T-helper 2 cell (primary cell): ENCODE measurements around the gene DDX54.
"Not testable (repeated sequence)": the region's sequence is repeated elsewhere in the genome, so short reads cannot be mapped to it uniquely, and the experiment has no call there.

Experiments used
- DNase-seq, 5 experiments: peaks; one replicate each; pipeline versions ENCODE4 v3.0.0 to v3.0.0-alpha.2; 2012 to 2022

DDX54 gene

DNA sequence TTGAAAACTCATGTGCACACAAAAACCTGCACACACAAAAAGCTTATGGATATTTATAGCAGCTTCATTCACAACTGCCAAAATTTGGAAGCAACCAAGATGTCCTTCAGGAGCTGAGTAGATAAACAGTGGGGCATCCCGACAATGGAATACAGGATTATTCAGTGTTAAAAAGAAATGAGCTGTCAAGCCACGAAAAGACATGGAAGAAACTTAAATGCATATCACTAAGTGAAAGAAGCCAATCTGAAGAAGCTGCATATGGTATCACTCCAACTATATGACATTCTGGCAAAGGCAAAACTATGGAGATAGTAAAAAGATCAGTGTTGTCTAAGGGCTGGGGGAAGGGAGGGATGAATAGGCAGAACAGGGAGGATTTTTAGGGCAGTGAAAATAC is 30.7 kb upstream of the DDX54 start:
- DNase-seq = no peak

DNA sequence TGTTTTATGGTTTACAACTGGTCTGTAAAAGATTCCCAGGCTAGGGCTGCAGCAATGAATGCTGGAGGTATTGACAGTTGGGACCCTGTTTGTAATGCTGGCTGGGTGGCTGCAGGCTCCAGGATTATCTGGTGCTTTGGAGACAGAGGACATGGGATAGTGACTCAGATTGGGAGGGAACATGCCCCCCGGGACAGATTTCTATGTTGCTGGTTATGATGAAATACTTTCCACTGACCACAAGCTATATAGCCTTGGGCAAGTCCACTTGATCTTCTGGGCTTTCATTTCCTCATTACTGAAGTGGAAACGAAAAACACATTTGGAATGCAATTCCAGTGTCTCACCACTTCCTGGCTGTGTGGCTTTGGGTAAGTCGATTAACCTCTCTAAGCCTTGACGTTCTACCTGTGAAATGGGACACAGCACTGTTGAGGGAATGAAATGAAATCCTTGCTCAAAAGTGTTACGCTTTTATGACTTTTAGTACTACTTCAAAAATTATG is 29.7 kb upstream of the DDX54 start:
- DNase-seq = peak in 1 of 5 experiments; percentile 51

DNA sequence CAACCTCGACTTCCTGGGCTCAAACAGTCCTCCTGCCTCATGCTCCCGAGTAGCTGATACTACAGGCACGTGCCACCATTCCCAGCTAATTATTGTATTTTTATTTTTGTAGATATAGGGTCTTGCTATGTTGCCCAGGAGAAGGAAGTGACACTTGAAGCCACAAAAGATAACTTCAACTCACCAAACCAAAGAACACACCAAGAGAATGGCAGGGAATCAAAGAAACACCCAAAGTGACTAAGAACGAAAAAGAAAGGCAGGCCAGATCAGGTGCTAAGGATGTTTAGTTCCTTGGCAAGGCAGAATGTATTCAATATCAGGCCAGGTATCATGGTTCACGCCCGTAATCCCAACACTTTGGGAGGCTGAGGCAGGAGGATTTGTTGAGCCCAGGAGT is 25.9 kb upstream of the DDX54 start:
- DNase-seq = peak in 1 of 5 experiments; percentile 75

DNA sequence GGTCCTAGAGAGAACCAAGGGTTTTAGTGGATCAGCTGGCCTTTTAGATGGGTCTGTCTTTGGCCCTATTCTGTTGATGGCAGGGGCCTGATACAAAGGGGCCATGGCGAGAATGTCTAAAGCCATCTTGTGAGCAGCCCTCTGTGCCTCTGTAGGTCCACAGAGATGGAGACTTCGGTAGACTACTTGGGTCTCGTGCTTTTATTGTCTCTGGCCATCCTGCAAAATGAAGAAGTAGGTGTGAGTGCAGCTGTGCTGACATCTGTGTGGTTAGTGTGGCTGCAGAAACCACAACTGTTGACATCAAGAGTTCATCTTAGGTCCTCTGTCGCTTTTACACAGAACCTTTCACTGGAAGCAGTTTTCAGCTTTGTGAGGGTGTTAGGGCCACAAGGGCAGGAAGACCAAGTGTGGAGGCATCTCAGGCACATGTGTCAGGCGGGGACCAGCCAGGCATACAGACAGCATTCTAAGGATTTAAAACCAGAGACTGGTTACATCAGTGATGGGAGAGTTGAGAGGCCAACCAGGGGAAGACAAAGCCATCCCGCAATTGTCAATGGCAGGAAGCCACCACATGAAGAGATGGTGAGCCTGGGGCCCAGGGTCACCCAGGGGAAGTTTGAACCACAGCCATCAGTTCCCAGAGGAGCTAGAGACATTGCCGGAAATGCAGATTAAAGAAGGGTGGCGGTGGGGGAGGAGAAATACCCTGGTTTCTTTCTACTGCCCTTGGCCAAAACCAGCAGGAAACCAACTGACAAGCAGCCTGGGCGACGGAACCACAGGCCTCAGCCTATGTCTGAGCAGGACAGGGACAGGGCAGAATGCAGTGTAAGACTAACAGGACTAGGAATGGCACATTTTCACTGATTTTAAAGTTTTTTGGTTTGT is 23.0 kb upstream of the DDX54 start:
- DNase-seq = peak in 3 of 5 experiments; percentile 31 to 96 (median 83)

DNA sequence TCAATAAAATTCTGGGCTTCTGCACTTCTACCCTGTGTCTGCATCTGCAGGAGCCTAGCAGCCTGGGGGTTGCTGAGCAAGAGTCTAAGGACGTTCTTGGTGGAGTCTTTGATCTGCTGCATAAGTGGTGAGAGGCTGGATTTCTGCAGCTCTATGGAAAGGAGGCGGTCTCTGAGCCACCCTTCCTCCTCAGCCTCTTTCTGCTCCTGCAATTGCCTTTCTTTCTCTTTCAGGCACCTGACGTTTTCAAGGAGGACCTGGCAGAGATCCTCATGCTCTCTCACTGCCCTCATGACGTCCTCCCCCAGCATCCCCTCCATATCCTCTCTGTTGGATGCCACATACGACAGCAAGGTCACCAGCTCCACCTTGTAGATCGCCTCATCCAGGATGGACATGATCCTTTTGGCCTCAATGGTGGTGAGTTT is 22.3 kb upstream of the DDX54 start:
- peak in 1 of 5 experiments; percentile 62 for DNase-seq

DNA sequence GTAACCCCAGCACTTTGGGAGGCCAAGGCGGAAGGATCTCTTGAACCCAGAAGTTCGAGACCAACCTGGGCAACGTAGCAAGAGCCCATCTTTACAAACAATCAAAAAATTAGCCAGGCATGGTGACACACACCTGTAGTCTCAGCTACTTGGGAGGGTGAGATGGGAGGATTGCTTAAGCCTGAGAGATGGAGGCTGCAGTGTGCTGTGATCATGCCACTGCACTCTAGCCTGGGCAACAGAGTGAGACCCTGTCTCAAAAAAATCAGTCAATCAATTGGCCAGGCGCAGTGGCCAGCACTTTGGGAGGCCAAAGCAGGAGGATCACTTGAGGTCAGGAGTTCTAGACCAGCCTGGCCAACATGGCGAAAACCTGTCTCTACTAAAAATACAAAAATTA is 21.5 kb upstream of the DDX54 start:
- DNase-seq = not testable (repeated sequence)

DNA sequence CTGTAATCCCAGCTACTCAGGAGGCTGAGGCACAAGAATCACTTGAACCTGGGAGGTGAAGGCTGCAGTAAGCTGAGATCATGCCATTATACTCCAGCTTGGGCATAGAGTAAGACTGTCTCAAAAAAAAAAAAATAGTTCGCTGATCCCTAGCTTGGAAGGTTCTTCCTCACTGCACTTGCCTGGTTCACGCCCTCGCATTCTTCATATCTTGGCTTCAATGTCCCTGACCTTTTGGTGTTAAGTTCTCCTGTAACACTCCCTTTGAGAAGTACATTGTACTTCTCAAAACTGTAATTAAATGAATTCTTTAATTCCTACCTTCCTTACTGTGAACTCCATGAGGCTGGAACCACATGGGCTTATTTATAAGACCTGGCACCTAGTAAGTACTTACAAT is 19.5 kb upstream of the DDX54 start:
- no peak for DNase-seq

DNA sequence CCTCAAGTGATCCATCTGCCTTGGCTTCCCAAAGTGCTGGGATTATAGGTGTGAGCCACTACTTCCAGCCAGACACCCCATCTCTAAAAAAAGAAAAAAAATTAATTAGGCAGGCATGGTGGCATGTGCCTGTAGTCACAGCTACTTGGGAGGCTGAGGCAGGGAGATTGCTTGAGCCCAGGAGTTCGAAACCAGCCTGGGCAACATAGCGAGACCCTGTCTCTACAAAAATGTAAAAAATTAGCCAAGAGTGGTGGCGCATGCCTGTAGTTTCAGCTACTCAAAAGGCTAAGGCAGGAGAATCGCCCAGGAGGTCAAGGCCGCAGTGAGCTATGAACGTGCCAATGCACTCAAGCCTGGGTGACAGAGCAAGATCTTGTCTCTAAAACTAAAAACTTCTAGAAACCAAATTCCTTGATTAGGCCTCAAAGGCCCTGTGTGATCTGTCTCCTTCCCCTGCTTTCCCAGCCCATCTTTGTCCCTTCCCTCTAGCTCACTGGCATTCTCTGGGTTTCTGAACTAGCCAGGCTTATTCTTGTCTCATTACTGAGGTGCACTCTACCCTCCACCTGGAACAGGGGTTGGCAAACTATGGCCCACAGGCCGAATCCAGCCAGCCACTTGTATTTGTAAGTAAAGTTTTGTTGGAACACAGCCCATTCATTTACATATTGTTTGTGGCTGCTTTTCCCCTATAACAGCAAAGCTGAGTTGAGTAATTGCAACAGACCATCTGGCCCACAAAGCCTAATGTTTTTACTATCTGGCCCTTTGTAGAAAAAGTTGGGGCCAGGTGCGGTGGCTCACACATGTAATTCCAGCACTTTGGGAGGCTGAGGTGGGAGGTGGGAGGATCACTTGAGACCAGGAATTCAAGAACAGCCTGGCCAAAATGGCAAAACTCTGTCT is 18.8 kb upstream of the DDX54 start:
- DNase-seq = no peak

DNA sequence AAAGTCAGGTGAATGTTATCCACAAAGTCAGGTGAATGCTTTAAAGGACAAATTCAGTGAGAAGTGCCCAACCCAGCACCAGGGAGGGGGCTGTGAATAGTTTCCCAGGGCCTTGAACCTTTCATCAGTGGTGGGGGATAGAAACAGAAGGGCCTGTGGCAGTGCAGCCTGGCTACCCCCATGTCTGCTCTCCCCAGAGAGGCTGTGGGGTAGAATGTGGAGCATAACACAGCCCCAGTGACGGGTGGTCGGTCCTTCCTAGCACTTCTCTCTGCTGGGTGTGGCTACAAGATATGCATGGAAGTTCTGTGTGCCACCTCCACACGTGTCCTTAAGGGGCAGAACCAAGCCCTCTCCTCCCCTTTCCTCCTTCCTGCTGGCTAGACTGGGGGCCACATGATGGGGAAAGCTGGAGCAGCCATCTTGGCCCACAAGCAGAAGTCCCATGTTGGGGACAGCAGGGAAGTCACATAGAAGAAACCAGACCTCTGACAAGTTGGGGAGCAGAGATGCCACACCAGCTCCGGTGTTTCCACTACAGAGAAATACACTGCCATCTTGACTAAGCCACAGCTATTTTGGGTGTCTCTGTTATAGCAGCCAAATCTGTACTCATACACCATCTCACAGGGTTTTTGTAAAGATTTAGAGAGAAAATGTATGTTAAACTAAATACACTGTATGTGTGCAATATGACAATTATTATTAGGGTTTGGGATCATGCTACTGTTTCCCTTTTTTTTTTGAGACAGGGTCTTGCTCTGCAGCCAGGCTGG is 17.2 kb upstream of the DDX54 start:
- DNase-seq = no peak

DNA sequence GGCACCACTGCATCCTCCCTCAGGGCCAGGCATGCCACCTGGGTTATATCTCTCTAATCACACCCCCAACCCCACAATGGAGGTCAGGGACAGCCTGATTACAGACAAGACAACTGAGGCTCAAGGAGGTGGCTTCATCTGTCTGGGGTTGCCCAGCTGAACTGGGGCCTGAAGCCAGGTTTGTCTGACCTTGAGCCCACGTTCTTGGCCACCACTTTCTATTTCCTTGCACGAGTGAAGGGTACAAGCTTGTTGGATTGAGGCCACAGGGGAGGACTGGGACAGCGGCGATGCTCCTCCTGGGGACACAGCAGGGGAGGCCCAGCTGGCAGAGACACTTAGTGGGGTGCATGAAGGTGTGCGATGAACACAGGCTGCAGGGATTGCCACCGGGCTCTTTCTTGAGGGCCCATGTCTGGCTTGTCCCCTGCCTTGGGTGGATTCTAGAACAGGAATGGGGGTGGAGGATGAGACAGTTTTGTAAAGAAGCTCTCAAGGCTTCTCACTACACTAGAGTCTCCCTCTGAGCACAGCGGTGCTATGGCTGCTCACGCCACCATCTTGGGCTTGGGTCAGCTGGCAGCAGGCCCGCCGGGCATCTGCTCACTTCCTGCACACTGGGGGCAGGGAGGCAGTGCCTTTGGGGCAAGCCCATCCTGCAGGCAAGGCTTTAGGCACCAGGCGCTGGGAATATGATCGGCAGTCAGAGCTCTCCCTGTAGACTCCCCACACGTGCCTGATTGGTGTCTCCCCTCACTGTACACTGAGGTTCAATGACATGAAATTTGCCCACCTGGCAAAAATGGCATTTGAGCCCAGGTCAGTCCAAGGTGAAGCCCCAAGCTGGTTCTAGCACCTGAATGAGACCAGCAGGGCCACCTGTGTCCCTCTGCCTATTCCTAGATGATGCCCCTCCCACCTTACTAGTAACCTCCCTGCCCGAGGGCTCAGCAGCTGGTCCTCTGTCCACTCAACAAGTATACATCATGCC is 16.2 kb upstream of the DDX54 start:
- no peak for DNase-seq

DNA sequence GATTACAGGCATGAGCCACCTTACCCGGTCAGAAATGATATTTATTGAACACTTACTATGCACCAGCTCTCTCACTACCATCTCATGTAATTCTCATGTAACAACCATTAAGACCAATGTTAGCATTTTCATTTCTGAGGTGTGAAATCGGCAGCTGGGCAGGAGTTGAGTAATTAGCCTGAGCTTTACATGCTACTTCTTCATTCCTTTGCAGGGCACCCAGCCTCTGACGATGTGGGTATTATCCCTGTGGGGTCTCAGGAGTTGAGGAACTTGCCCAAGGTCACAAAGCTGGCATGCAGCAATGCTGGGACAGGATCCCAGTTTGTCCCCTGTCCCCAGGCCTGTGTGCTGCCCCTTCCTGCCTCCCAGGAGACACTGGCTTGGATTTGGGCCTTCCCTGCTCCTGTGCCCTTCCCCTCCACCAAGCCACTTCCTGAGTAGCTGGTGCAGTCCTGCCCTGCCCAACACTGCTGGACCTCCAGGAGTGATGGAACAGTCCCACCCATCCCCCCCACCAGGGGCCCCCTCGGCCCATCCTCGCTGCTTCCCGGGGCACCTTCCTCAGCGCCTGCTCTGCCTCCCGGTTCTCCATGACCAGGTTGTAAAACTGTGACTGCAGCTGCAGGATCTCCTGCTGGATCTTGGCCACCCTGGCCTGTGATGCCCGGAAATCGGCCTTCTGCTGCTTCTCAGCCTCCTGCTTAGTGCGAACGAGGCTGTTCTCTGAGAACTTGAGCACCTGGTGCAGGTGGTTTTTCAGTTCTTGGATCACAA is 14.9 kb upstream of the DDX54 start:
- DNase-seq = no peak

DNA sequence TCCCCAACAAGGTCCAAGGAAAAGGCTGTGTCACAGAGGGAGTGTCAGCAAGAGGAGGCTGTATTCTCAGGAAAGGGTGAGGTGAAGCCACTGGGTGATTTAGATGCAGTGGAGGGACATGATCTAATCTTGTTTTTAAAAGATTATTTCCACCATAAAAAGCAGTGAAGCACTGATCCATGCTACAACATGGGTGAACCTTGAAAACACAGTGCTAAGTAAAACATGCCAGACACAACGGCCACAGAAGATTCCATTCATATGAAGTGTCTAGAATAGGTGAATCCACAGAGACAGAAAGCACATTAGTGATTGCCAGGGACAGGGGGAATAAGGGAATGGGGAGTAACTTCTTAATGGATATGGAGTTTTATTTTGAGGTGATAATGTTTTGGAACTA is 13.0 kb upstream of the DDX54 start:
- no peak for DNase-seq

DNA sequence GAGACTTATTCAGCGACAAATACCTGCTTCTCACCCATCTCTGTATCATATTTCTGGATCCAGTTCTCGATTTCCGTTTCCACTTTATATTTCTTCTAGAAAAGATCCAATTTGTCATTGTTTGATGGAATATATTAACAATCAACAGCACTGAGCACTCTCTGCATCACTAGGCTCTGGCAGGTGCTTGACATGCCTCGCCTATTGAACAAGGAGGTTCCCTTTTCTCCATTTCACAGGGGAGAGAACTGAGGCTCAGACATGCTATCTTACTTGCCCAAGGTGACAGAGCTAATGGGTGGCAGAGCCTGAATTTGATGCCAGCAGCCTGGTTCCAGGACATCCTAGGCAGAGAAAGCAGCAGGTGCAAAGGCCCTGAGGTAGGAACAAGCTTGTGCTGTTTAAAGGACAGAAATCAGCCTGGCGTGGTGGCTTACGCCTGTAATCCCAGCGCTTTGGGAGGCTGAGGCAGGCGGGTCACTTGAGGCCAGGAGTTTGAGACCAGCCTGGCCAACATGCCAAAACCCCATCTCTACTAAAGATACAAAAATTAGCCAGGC is 12.3 kb upstream of the DDX54 start:
- no peak for DNase-seq

DNA sequence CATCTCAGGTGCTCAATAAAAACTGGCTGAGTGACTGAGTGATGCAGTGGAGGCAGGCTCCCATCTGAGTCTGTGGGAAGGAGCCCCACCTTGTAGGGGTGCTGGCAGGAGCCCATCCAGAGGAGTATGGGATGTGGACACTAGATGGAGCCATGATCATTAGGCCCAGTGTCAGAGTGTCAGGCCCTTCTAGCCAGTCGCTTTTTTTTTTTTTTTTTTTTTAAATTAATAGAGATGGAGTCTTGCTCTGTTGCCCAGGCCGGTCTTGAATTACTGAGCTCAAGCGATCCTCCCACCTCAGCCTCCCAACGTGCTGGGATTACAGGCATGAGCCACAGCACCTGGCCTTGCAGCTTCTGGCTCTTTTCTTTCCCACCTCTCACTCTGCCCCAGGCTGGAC is 11.7 kb upstream of the DDX54 start:
- peak in 3 of 5 experiments; percentile 33 to 80 (median 46) for DNase-seq

DNA sequence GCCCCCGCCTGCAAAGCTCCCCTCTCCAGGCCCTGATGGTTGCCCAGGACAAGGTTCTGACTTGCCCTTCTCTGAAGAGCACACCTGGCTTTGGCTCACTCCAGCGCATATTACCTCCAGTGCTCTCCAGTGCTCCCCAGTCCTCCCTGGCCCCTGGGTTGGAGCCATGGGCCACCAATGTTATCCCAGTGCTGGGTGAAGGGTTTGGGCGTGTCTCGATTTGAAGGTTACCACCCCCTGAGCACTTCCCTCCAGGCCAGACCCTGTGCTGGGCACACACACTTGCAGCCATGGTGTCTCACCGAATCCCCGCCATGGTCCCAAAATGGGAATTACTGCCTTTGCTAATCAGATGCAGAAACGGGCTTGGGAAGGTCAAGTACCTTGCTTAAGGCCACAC is 11.3 kb upstream of the DDX54 start:
- DNase-seq = no peak

DNA sequence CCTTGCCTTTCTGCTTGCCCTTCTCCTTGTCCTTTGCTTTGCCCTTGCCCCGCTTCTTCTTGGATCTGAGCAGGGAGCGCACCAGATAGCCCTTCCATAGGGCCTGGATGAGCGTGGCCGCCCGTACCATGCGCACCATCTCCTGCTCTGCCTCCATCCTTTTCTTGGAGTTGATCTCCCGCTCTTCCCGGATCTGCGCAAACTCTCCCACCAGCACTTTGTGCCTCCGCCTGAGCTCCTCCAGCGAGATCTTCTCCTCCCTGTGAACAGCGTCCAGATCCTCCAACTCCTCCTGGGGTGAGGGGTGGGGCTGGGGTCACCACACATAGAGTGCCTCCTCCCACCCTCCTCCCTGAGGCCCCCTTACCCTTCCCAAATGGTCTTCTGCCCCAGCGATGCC is 10.3 kb upstream of the DDX54 start:
- no peak for DNase-seq

DNA sequence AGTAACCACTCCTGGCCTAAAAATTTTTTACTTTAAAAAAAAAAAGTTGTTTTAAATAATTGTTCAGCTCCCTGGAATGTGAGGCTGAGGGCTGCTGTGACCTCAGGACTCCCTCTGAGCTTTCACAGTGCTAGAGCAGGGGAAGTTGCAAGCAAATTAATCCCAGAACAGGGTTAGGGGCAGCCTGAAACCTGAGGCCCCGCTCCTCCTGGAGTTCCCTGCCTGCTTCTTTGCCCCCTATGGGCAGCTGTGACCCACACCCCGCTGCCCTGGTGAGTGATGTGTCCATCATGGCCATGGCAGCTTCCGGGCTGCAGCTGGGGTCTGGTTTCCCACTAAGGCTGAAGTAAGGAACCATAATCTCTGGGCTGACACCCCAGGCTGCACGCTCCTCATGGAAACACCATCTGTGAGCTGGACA is 9.7 kb upstream of the DDX54 start:
- no peak for DNase-seq

DNA sequence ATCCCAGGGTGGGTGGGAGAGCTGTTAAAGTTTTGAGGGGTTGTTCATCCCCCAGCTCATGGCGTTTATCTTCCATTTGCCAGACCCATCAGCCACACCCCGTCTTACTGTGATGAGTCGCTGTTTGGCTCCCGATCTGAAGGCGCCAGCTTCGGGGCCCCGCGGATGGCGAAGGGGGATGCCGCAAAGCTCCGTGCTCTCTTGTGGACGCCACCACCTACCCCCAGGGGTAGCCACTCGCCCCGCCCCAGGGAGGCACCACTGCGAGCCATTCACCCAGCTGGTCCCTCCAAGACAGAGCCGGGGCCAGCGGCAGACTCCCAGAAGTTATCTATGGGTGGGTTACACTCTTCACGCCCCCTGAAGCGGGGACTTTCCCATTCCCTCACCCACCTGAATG is 5.9 kb upstream of the DDX54 start:
- DNase-seq = no peak

DNA sequence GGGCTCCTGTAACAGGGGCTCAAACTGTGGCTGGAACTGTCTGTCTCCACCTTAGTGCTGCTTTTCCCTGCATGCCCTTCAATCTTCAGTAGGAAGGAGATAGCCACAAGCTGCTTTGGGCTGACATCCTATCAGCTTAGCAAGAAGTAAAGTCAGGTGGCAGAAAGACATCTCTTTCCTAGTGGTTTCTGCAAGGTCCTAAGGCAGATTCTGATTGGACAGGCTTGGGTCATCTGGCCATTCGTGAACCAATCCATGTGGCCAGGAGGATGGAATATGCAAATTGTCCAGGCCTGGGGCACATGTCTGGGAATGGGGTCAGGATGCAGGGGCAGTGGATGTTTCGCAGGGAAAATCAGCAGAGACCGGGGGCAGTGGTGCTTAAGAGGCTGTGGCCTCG is 5.5 kb upstream of the DDX54 start:
- no peak for DNase-seq

DNA sequence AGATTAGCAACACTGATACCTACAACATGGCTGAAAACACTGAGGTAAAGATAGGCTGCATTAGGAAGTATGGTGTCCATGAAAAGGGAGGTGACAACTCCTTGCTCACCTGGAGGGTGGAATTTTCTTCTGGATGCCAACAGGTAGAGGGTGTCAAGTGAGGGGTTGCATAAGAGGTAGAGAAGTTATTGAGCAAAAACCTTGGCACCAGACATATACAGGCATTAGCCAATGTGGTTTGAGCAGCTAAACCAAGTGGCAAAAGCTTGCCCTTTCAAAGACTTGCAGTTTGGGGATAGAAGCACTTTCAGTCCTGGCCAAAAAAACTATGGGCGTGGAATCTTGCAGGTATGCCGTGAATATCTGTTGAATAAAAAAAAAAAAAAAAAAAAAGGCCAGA is 4.1 kb upstream of the DDX54 start:
- DNase-seq = no peak
